ENCODE measurements around the gene SCAPER. TPM values are rescaled to one million over a fixed set of nuclear protein-coding genes. Genes with fewer than 3 reads are reported as not detected.
A peak's percentile ranks its signal among the peaks of the same experiment; 100 is the strongest.

The SCAPER gene
- total RNA-seq, 1 donor from 2014 or later: 22.8 TPM

DNA sequence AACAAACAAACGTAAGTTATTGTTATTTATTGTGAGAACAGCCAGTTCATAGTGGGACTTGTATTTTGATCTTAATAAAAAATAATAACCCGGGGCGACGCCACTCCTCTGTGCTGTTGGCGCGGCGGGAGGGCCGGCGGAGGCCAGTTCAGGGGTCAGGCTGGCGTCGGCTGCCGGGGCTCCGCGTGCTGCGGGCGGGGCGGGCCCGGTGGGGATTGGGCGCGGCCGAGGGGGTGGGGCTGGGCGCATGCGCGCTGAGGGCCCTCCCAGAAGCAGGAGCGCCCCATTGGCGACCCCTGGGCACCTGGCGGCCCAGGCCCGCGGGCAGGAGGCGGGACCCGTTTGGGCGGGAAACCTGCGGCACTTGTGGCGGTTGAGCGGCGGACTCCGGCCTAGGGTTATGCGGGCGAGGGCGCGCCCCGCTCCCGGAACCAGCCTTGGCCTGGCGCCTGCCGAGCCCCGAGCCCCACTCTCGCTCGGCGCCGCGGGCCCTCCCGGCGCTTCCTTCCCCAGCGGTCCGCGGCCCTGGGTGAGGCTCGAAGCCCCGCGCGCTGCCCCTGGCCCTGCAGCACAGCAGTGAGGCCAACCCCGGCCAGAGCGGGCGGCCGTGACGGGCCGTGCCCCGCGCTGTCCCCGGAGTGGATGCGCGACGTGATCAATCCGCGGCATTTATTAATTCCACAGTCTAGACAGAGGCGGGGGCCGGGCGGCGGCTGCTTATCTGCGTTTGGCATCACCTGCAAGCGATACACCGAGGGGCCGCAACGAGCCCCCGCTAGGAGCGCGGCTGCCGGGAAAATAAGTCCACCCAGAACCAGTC lies 562.5 kb downstream of the SCAPER start:
- intact Hi-C loops (cut with micrococcal nuclease): loop anchor here (5.0 kb wide), 1 partner anchor 285 kb away; the partner anchor contains the start of gene TMEM266
- H3K4me1 Mint-ChIP-seq (ENCODE audit: low read depth): peaks cover 29% of the 10 kb centered on the region
- H3K9me3 Mint-ChIP-seq: no peaks in the 10 kb centered on the region
- no peak overlapping the region for H3K4me3 Mint-ChIP-seq (ENCODE audit: low read depth)
- H3K36me3 Mint-ChIP-seq (ENCODE audit: low read depth): peaks cover 22% of the 10 kb centered on the region
- H3K27ac Mint-ChIP-seq: no peak overlapping the region
- DNase-seq (ENCODE audit: low spot score): no peak
- peaks cover 70% of the 10 kb centered on the region for H3K27me3 Mint-ChIP-seq (ENCODE audit: low read depth)

DNA sequence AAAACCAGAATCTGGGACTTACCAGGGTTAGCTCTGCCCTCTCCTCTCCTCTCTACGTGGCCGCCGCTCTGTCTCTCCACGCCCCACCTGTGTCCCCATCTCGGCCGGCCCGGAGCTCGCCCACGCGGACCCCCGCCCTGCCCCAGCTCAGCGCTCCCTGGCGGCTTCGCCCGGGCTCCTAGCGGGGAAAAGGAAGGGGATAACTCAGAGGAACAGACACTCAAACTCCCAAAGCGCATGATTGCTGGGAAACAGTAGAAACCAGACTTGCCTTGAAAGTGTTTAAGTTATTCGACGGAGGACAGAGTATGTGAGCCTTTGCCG lies 563.1 kb downstream of the SCAPER start:
- Mint-ChIP-seq H3K4me3 (ENCODE audit: low read depth) (peak overlapping the region; percentile 38), H3K27ac (no peak overlapping the region), H3K4me1 (ENCODE audit: low read depth) (peaks cover 35% of the 10 kb centered on the region), H3K27me3 (ENCODE audit: low read depth) (peaks cover 73% of the 10 kb centered on the region), H3K9me3 (no peaks in the 10 kb centered on the region), H3K36me3 (ENCODE audit: low read depth) (peaks cover 24% of the 10 kb centered on the region)
- no peak for DNase-seq (ENCODE audit: low spot score)
- intact Hi-C loops (cut with micrococcal nuclease): loop anchor here (5.0 kb wide), 1 partner anchor 285 kb away; the partner anchor contains the start of gene TMEM266

DNA sequence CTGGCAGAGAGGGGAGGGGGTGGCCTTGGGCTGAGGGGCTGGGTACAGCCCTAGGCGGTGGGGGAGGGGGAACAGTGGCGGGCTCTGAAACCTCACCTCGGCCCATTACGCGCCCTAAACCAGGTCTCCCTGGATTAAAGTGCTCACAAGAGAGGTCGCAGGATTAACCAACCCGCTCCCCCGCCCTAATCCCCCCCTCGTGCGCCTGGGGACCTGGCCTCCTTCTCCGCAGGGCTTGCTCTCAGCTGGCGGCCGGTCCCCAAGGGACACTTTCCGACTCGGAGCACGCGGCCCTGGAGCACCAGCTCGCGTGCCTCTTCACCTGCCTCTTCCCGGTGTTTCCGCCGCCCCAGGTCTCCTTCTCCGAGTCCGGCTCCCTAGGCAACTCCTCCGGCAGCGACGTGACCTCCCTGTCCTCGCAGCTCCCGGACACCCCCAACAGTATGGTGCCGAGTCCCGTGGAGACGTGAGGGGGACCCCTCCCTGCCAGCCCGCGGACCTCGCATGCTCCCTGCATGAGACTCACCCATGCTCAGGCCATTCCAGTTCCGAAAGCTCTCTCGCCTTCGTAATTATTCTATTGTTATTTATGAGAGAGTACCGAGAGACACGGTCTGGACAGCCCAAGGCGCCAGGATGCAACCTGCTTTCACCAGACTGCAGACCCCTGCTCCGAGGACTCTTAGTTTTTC lies 563.6 kb downstream of the SCAPER start:
- no peak overlapping the region for H3K27ac Mint-ChIP-seq
- H3K9me3 Mint-ChIP-seq: no peaks in the 10 kb centered on the region
- intact Hi-C loops (cut with micrococcal nuclease): loop anchor here (5.0 kb wide), 1 partner anchor 284 kb away; the partner anchor contains the start of gene TMEM266
- peaks cover 78% of the 10 kb centered on the region for H3K27me3 Mint-ChIP-seq (ENCODE audit: low read depth)
- peak overlapping the region; percentile 38 for H3K4me3 Mint-ChIP-seq (ENCODE audit: low read depth)
- peaks cover 40% of the 10 kb centered on the region for H3K4me1 Mint-ChIP-seq (ENCODE audit: low read depth)
- peaks cover 24% of the 10 kb centered on the region for H3K36me3 Mint-ChIP-seq (ENCODE audit: low read depth)
- no peak for DNase-seq (ENCODE audit: low spot score)

DNA sequence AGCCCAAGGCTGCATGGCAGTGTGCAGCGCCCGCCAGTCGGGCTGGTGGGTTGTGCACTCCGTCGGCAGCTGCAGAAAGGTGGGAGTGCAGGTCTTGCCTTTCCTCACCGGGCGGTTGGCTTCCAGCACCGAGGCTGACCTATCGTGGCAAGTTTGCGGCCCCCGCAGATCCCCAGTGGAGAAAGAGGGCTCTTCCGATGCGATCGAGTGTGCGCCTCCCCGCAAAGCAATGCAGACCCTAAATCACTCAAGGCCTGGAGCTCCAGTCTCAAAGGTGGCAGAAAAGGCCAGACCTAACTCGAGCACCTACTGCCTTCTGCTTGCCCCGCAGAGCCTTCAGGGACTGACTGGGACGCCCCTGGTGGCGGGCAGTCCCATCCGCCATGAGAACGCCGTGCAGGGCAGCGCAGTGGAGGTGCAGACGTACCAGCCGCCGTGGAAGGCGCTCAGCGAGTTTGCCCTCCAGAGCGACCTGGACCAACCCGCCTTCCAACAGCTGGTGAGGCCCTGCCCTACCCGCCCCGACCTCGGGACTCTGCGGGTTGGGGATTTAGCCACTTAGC lies 564.3 kb downstream of the SCAPER start:
- intact Hi-C loops (cut with micrococcal nuclease): loop anchor here (5.0 kb wide), 1 partner anchor 284 kb away; the partner anchor contains the start of gene TMEM266
- DNase-seq (ENCODE audit: low spot score): peak; percentile 29
- H3K9me3 Mint-ChIP-seq: no peaks in the 10 kb centered on the region

DNA sequence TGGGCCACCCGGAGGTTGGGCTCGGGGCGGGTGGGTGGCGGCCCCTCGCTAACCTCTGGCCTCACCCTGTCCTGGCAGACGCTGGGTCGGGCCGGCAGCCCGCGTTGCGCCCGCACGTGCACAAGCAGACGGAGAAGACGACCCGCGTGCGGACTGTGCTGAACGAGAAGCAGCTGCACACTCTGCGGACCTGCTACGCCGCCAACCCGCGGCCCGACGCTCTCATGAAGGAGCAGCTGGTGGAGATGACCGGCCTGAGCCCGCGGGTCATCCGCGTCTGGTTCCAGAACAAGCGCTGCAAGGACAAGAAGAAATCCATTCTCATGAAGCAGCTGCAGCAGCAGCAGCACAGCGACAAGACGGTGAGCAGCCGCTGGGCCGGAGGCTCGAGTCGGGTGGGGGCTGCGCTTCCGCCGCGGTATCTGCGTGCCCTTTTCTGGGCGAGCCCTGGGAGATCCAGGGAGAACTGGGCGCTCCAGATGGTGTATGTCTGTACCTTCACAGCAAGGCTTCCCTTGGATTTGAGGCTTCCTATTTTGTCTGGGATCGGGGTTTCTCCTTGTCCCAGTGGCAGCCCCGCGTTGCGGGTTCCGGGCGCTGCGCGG lies 564.8 kb downstream of the SCAPER start:
- DNase-seq (ENCODE audit: low spot score): peak; percentile 26
- Mint-ChIP-seq H3K27me3 (ENCODE audit: low read depth) (peaks cover 75% of the 10 kb centered on the region), H3K27ac (no peak overlapping the region), H3K36me3 (ENCODE audit: low read depth) (peaks cover 24% of the 10 kb centered on the region), H3K4me3 (ENCODE audit: low read depth) (peak overlapping the region; percentile 80), H3K4me1 (ENCODE audit: low read depth) (peaks cover 41% of the 10 kb centered on the region), H3K9me3 (no peaks in the 10 kb centered on the region)
- intact Hi-C loops (cut with micrococcal nuclease): loop anchor here (5.0 kb wide), 1 partner anchor 283 kb away; the partner anchor contains the start of gene TMEM266

More for the DNA sequence above, 564.3 kb downstream of the SCAPER start:
- peaks cover 24% of the 10 kb centered on the region for H3K36me3 Mint-ChIP-seq (ENCODE audit: low read depth)
- peaks cover 40% of the 10 kb centered on the region for H3K4me1 Mint-ChIP-seq (ENCODE audit: low read depth)
- H3K4me3 Mint-ChIP-seq (ENCODE audit: low read depth): no peak overlapping the region
- H3K27ac Mint-ChIP-seq: no peak overlapping the region
- peaks cover 77% of the 10 kb centered on the region for H3K27me3 Mint-ChIP-seq (ENCODE audit: low read depth)

DNA sequence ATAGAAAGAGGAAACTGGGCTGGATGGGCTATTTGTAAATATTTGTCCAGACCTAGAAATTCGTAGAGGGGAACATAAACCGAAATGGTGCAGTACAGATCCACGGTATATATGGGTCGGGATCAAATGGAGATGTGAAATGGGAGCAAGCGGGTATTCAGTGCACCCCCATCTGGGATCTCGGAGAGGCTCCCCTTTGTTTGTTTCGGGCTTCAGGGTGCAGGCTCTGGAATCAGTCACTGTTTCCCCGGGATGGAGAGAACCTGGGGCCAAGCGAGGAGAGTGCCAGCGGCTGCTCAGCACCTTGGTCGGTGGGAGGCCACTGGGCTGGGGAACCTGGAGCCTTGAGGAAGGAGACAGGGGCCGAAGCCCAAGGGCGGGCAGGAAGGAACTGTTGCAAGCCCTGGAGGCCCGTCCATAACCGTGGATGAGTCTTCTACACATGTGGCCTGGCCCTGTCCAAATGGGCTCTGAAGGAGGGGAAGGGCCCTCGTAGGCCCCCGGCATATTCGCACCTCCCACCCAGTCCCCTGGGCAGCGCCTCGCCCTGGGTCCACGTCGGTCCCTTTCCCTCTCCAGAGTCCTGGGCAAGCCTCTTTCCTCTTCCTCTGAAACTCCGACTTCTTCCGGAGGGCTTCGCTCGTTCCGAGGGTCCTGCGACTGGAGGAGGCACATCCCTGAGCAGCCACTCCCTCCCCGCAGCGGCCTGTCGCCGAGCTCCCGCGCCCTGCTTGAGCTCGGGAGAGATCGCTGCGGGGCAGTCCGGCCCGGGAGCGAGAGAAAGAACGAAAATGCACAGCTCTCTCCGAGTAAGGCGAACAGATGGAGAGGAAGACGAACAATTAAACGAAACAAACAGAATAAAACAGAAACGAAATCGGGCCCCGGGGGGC lies 565.6 kb downstream of the SCAPER start:
- intact Hi-C loops (cut with micrococcal nuclease): loop anchor here (5.0 kb wide), 1 partner anchor 282 kb away; the partner anchor contains the start of gene TMEM266
- Mint-ChIP-seq H3K4me3 (ENCODE audit: low read depth) (peak overlapping the region; percentile 80), H3K36me3 (ENCODE audit: low read depth) (peaks cover 24% of the 10 kb centered on the region), H3K27me3 (ENCODE audit: low read depth) (peaks cover 71% of the 10 kb centered on the region), H3K9me3 (no peaks in the 10 kb centered on the region), H3K27ac (peak overlapping the region; percentile 59), H3K4me1 (ENCODE audit: low read depth) (peaks cover 40% of the 10 kb centered on the region)
- DNase-seq (ENCODE audit: low spot score): no peak

DNA sequence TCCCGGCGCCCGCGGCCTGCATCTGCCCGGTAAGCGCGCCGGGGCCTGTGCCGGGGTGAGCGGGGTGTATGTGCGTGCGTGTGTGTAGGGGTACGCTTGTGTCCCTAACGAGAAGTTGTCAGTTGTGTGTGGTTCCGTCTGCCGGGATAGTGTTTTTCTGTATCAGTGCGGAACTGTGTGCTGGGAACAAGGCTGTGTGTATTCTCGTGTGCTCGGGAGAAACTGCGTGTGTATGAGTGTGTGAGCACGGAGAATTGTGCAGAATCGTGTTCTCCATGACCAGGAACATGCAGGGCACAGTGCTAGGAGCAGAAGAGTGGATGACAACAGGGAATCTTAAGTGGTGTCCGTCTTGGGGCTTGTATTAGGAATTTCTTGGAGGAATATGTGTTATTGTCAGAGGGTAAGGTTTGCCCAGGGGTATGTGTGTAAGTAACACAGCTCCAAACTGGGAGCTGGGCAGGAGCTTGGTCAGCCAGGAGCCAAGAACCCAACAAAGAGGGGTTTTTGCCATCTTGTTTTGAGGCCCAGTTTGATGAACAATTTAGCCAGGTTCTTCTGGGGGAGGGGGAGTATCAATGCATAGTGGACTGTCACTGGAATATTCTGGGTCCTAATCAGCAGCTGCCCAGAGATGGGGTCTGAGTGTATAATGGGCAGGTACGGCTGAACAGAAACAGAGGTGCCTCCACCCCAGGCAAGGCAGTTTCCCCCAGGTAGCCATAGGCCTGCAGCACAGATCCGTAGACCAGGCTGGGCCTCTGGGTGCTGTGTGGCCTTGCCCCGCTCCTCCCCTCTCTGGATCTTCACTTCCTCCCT lies 566.4 kb downstream of the SCAPER start:
- intact Hi-C loops (cut with micrococcal nuclease): no loop called here
- Mint-ChIP-seq H3K4me3 (ENCODE audit: low read depth) (peak overlapping the region; percentile 41), H3K4me1 (ENCODE audit: low read depth) (peaks cover 40% of the 10 kb centered on the region), H3K27me3 (ENCODE audit: low read depth) (peaks cover 66% of the 10 kb centered on the region), H3K27ac (no peak overlapping the region), H3K36me3 (ENCODE audit: low read depth) (peaks cover 24% of the 10 kb centered on the region), H3K9me3 (no peaks in the 10 kb centered on the region)
- DNase-seq (ENCODE audit: low spot score): no peak

DNA sequence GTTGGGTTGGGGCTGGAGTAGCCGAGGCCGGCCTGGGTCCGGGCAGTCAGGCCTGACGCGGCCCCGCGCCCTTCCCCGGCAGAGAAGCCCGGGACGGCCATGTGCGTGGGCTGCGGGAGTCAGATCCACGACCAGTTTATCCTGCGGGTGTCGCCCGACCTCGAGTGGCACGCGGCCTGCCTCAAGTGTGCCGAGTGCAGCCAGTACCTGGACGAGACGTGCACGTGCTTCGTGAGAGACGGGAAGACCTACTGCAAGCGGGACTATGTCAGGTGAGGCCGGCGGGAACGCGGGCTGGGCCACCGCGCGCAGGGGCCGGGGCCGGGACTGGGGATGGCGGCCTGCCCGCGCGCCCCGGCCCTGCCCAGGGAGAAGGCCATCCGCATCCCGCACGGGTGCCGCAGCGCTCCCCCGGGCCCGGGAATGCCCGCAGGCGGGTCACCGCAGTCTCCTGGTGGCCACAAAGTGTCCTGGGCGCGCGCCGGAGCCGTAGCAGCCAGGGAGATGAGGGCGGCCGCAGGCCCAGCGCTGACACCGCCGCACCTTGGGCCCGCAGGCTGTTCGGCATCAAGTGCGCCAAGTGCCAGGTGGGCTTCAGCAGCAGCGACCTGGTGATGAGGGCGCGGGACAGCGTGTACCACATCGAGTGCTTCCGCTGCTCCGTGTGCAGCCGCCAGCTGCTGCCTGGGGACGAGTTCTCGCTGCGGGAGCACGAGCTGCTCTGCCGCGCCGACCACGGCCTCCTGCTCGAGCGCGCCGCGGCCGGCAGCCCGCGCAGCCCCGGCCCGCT lies 567.2 kb downstream of the SCAPER start:
- intact Hi-C loops (cut with micrococcal nuclease): loop anchor here (2.0 kb wide), 2 partner anchors 27 to 103 kb away; partner anchors contain the start of gene ETFA
- DNase-seq (ENCODE audit: low spot score): no peak
- Mint-ChIP-seq H3K4me3 (ENCODE audit: low read depth) (peak overlapping the region; percentile 76), H3K4me1 (ENCODE audit: low read depth) (peaks cover 39% of the 10 kb centered on the region), H3K36me3 (ENCODE audit: low read depth) (peaks cover 24% of the 10 kb centered on the region), H3K27me3 (ENCODE audit: low read depth) (peaks cover 59% of the 10 kb centered on the region), H3K9me3 (no peaks in the 10 kb centered on the region), H3K27ac (no peak overlapping the region)

DNA sequence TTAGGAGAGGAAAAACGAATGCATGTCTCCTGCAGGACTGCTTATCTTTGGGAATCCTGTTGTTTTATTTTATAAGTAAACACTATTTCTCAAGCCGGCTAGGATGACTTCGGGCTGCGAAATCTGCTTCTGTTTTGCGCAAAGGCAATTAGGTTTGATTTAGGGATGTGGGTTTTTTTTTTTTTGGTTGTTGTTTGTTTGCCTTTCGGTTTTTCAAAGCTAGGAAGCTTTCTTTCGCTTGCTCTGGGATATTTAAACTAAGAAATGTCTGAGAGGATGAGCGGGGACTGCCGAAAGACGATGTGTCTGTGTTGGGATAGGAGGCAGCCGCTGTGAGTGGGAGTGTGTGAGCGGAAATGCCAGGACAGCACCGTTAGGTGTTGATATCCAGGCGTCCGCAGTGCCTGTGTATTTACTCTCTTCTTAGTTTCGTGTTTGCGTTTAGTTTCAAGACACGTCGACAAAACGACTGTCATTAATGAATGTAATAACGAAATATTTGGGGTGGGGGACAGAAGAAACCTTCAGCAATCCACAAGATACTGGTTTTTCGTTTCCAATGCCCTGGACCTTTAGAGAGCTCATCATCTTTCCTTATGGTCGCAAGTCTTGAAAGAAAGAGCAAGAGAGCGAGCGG lies 568.0 kb downstream of the SCAPER start:
- Mint-ChIP-seq H3K4me3 (ENCODE audit: low read depth) (peak overlapping the region; percentile 76), H3K4me1 (ENCODE audit: low read depth) (peaks cover 39% of the 10 kb centered on the region), H3K9me3 (no peaks in the 10 kb centered on the region), H3K27ac (peak overlapping the region; percentile 62), H3K27me3 (ENCODE audit: low read depth) (peaks cover 60% of the 10 kb centered on the region), H3K36me3 (ENCODE audit: low read depth) (peaks cover 24% of the 10 kb centered on the region)
- intact Hi-C loops (cut with micrococcal nuclease): loop anchor here (2.0 kb wide), 2 partner anchors 26 to 102 kb away; partner anchors contain the start of gene ETFA
- DNase-seq (ENCODE audit: low spot score): no peak
